GM12872 (cell line): ENCODE results near the gene PNKD.

ENCODE experiments used
- TF ChIP-seq, protein P1 (sequence below): IDR thresholded peaks from 3 replicates; pipeline ENCODE4 v1.5.1; 2011; ENCODE audit warnings: low read depth, mild to moderate bottlenecking, low read length, moderate library complexity; ENCODE audit not compliant: insufficient read depth

The PNKD gene

DNA sequence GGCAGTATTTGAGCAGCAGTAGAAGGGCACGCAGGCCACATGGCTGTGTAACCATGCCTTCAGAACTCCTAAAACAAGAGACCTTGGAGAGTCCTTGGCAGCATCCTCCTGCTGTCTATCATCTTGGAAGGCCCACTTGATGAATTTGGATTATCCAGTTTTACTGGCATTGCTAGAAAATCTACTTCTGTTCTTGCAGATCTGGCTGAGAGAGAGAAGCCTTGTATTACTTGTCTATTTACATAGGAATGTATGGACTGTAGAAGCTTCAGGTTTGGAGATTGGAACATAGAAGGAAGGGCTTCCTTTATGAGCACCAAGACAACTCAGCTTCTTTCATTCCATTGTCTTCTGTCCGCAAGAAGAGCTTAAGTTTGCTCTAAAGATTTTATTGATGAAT lies 25.7 kb upstream of the PNKD start:
- TF ChIP-seq, protein P1, sequence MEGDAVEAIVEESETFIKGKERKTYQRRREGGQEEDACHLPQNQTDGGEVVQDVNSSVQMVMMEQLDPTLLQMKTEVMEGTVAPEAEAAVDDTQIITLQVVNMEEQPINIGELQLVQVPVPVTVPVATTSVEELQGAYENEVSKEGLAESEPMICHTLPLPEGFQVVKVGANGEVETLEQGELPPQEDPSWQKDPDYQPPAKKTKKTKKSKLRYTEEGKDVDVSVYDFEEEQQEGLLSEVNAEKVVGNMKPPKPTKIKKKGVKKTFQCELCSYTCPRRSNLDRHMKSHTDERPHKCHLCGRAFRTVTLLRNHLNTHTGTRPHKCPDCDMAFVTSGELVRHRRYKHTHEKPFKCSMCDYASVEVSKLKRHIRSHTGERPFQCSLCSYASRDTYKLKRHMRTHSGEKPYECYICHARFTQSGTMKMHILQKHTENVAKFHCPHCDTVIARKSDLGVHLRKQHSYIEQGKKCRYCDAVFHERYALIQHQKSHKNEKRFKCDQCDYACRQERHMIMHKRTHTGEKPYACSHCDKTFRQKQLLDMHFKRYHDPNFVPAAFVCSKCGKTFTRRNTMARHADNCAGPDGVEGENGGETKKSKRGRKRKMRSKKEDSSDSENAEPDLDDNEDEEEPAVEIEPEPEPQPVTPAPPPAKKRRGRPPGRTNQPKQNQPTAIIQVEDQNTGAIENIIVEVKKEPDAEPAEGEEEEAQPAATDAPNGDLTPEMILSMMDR = no peak

DNA sequence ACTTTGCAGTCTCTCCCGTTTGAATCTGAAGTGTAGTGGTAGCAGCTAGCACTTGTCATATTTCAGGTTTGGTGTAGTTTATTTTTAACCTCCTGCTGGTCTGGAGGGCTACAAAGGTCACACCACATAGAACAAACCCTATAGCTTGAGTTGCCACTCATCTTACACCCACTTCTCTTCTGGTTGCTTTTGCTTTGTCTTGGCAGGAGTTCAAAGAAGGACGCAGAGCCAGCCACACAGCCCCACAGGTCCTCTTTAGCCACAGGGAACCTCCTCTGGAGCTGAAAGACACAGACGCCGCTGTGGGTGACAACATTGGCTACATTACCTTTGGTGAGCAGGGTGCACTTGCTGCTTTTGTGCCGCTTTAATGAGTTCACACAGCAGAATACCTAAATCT lies 25.1 kb upstream of the PNKD start:
- TF ChIP-seq, protein P1 = no peak

DNA sequence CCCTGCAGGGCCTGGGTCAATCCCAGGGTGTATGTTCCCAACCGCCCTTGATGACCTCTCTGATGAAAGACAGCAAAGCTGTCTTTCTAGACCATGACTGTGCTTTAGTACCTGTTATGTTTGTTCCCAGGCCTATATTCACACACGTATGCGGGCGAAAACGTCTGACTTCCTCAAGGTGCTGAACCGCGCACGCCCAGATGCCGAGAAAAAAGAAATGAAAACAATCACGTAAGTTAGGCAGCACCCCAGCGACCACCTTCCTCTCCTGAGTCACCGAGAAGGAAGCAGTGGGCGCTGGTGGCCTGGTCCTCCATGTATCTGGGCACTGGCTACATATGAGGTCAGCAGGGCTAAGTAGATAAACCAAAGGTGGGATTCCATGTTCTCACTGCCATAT lies 20.6 kb upstream of the PNKD start:
- TF ChIP-seq, protein P1 = no peak

DNA sequence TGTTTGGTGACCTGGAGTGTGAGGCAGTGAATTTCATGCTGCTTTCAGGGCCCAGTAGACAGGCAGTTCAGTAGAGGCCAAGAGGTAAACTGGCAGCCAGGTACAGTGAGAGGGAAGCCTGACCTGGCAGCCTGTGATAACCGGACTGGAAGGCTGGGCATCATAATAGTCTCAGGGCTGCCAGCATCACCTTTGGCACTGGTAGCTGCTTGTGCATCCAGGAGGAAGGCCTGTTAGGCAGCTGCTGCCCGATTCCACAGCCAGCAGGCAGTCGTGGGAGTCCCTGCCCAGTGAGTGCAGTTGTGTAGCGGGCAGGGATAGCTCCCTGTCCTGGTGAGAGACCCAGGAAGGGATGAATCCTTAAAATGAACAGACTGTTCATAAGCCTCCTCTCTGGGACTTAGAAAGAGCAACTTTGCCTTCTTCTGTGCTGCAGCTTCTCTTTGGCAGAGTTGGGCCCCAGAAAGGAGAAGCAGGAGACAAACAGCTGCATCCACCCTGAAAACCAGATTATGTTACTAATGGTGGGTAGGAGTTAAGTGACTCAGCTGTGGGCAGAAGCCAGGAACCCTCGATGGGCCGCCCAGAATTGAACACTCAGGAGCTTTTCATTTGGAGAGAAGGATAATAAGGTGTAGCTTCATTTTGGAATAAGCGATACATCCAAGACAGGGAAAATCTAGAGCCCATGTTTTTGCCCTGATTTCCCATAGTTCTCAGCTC lies 17.6 kb upstream of the PNKD start:
- TF ChIP-seq, protein P1 = no peak

DNA sequence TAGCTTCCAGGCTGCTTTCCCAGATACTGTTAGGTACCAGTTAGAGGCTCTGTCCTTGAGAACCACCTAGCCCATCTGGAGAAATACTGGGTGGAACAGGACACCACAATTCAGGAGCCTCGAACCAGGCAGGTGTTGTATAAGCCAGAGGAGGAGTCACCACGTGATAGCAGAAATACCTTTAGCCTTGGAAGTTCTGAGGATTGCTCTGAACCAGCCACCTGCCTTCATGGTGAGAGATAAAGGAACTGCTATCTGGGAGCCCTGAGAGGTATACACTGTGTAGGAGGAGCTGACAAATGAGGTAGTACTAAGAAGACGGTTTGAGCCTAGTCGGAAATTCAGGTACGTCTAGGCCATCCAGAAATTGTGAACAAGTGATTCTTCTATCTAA lies 17.1 kb upstream of the PNKD start:
- TF ChIP-seq, protein P1 = no peak

DNA sequence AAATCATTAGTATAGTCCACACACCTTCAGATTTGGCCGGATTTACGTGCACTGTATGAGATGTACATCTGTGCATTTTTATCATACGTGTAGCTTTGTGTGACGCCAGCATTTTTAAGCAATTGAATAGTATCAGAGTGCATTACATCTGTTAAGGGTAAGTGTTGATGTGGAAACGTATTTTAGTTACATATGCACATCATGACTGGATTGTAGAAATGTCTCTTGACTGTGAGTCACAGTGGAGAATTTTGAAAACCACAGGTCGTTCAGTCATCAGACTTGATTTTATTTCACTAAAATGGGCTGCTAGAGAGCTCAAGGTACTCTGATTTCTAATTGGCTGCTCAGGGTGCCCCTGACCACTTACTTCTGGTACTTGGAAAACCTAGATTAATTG lies 14.9 kb upstream of the PNKD start:
- TF ChIP-seq, protein P1 = no peak

DNA sequence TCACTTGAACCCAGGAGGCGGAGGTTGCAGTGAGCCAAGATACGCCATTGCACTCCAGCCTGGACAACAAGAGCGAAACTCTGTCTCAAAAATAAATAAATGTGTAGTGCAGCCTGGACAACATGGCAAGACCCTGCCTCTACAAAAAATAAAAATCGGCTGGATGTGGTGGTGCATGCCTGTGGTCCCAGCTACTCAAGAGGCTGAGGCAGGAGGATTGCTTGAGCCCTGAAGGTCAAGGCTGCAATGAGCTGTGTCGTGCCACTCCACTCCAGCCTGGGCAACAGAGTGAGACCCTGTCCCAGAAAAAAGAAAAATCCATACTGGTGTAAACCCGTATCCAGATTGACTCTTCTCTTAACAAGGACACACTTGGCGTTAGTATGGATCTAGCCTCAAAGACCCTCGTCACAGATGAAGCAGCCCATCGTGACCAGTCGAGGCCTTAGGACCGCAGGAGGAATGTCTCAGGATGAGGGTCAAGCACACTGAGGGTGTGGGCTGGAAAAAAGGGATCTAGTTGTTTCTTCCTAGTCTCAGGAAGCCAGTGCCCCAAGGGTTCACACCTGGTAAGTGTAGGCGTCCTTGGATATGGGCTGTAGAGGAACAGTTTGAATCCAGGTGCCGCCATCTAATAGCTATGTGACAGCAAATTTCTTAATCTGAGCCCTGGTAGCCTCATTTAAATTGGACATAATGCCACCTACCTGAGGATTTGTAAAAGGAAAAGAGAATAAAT lies 13.5 kb upstream of the PNKD start:
- TF ChIP-seq, protein P1 = no peak
